Hematopoietic multipotent progenitor cell treated with erythropoietin and hydrocortisone succinate and interleukin-3 and kit ligand, for 8 days (in vitro differentiated cells): Measurements from ENCODE around the gene TMC7.
A peak's percentile ranks its signal among the peaks of the same experiment; 100 is the strongest.
"Not testable (repeated sequence)": the region's sequence is repeated elsewhere in the genome, so short reads cannot be mapped to it uniquely, and the experiment has no call there.

Experiments
- DNase-seq: peaks from one replicate; pipeline ENCODE4 v3.0.0-alpha.2; 2015

Gene TMC7

DNA sequence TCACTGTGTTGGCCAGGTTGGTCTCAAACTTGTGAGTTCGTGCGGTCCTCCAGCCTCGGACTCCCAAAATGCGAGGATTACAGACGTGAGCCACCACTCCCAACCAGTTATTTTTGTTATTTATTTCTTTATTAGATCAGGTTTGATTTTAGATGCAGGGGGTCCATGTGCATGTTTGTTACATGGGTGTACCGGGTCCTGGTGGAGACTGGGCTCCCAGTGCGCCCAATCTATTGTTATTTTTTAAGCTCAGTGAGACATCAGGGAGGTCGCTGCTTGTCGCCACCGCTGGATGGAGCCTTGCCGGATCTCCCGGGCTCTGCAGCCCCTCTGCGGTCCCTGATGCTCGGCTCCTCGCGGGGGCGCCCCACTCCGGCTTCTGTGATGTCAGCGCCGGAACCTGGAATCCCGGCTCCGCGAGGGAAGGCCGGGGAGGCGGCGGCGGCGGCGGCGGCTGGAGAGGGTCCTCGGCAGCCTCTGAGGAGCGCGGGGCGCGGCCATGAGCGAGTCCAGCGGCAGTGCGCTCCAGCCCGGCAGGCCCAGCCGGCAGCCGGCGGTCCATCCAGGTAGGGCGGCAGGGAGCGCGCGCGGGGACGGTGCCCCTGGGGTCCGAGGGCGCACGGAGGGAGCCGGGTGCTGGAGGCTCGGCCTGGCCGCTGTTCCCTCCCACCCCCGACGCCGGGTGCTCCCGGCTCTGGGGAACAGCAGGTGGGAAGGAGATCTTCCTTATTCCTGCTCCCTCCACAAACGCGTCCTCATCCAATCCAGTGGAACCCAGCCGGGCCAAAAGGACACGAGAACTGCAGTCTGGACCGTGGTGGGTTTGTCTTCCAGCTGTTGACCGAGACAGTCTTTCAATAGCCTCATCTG is at the start of gene TMC7:
TSS of gene TMC7 (plus strand) at position 370 of the 870 bp plus-strand sequence. CDS start at position 500, 130 bp downstream.
- DNase-seq = peak; percentile 59

DNA sequence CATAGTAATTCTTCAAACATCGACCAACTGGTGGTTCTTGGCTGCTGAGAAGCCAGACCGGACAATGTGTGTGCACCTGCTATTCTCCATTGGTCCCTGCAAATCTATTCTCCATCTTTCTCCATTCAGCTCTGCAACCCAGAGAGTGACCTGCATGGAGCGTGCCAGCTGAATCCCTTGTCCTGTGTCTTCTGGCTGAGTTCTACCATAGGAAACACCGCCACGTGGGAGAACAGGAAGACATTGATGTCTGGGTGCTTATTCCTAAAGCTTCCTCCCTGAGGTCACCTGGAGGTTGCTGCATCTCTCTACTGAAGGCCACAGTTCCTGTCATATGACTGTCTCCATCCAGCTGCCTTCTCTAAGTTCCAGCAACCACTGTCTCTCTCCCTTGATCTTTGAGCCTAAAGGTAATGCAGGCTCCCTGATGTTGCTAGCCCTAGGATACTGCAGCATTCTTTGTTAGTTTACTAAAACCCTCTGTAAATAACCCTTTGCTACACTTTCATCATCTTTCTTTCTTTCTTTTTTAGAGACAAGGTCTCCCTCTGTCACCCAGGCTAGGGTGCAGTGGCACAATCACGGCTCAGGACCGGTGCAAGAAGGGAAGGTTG is 46.9 kb upstream of the TMC7 start:
- no peak for DNase-seq

DNA sequence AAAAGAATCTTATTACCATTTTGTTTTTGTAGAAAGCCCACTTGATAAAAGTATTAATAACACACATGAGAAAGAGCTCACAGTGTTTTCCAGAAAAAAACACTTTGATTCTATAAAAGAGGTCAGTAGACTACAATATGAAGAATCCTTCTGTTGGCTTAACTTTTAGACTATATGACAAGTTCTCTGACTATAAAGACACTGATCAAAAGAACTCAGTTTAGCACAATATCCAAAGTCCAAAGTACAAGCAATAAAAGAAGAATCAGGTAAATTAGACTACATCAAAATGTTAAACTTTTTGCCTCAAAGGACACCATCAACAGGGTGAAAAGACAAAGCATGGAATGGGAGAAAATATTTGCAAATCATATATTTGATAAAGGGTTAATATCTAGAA is 46.3 kb upstream of the TMC7 start:
- DNase-seq = no peak

DNA sequence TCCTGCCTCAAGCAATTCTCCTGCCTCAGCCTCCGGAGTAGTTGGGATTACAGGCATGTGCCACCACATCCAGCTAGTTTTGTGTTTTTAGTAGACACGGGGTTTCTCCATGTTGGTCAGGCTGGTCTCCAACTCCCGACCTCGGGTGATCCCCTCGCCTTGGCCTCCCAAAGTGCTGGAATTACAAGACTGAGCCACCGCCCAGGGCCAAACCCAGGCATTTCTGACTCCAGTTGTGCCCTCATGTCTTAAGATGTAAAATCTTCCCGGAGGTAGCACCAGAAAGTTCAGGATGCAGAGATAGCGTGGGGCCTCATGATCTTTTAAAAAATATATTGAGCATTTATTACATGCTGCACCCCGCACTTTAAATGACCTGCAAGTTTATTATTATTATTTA is 44.7 kb upstream of the TMC7 start:
- DNase-seq = no peak

GRCh38 chr16:18941471-18941870 is 42.3 kb upstream of the TMC7 start:
- no peak for DNase-seq

- DNase-seq = no peak
Measured at GRCh38 chr16:18942061-18942460, 41.7 kb upstream of the TMC7 start.

DNA sequence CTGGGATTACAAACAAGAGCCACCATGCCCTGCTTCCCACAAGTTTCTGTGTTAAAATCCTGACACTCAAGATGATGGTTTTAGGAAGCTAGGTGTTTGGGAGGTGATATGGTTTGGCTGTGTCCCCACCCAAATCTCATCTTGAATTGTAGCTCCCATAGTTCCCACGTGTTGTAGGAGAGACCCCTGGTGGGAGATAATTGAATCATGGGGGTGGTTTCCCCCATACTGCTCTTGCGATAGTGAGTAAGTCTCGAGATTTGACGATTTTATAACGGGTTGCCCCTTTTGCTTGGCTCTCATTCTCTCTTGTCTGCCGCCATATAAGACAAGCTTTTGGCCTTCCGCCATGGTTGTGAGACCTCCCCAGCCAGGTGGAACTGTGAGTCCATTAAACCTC is 40.3 kb upstream of the TMC7 start:
- DNase-seq = no peak

DNA sequence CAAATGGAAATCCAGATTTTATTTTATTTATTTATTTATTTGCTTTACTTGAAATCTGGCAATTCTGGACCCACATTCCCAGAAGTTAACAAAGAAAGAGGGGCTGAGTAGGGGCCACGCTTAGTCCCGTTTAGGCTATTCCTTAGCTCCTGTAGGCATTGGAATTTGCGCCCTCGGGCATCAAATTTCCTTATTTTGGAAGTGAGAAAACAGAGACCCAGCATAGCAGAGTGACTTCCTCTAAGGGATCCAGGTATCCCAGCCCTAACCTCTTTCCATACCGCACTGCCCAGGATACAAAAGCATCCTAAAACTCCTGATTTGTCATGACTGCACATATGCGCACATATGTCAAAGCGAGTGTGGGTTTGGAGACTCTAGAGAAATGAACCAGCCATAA is 38.5 kb upstream of the TMC7 start:
- no peak for DNase-seq

- no peak for DNase-seq
Measured at GRCh38 chr16:18948372-18949020, 35.2 kb upstream of the TMC7 start.

DNA sequence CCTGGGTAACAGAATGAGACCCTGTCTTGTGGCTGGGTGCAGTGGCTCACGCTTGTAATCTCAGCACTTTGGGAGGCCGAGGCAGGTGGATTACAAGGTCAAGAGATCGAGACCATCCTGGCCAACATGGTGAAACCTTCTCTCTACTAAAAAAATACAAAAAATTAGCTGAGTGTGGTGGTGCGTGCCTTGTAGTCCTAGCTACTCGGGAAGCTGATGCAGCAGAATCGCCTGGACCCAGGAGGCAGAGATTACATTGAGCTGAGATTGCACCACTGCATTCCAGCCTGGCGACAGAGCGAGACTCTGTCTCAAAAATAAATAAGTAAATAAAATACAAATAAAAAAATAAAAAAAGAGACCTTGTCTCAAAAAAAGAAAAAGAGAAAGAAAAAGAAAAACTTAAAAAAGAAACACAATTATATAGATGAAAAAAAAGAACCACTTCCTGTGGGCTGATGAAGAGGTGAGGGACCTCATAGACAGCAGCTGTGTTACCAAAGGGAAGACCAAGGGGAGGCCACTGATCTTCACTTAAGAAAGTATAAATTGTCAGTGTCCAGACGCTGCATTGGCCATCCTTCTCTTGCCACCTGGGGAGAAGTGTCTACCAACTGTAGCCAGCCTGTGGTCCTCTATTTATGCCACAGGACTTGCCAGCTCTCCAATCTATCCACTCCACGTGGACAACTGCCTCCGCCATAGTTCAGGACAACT is 33.1 kb upstream of the TMC7 start:
- no peak for DNase-seq

DNA sequence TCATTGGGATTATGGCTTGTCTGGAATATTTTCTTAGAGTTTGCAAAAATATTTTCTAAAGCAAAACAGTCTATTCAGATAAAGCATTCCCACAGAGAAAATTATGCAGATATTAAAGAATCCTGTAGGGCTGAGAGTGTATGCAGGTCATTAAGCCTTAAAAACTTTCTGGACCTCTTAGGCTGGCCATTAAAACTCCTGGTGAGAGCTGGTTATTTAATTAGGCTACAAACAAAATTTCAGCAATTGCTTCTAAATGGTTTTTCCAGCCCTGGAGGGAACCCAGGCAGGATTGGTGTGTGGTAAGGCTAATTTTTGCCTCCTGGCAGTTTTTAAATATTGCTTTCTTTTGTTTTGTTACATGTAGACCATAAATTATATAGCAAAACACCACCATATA is 30.2 kb upstream of the TMC7 start:
- DNase-seq = no peak

GRCh38 chr16:18955874-18956580 is 27.7 kb upstream of the TMC7 start:
- peak; percentile 43 for DNase-seq

DNA sequence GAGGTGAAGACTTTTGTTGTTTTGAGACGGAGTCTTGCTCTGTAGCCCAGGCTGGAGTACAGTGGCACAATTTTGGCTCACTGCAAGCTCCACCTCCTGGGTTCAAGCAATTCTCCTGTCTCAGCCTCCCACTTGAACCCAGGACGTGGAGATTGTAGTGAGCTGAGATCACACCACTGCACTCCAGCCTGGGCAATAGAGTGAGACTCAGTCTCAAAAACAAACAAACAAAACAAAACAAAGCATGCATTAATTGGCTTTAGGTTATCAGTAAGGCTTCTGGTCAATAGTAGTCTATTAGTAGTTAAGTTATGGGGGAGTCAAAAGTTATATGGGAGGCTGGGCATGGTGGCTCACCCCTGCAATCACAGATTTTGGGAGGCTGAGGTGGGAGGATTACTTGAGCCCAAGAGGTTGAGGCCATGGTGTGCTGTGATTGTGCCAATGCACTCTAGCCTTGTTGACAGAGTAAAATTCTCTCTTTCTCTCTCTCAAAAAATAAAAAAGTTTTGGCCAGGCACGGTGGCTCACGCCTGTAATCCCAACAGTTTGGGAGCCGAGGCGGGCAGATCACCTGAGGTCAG is 27.0 kb upstream of the TMC7 start:
- DNase-seq = not testable (repeated sequence)

- DNase-seq = no peak
Measured at GRCh38 chr16:18958621-18959029, 25.1 kb upstream of the TMC7 start.

DNA sequence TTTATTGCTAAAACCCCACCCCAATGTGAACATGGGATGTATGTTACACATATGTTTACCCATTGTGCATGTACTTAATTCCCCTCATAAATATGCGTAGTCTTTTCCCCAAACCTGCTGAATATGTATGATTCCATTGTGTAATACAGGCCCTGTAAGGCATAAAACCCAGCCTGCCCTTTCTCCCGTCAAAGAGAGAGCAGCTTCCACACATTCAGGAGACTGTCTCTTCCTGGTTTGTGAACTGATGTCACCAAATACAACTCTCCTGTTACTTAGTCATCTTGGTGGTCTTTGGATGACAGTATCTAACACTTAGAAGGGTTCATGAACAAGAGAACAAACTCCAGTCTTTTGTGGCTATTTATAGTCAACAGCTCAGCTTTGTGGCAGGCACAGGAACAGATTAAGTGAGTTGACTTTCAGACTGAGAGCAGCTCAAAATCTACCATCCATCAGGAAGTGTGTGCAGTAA is 24.7 kb upstream of the TMC7 start:
- DNase-seq = no peak

- DNase-seq = no peak
Measured at GRCh38 chr16:18965555-18965954, 18.2 kb upstream of the TMC7 start.

DNA sequence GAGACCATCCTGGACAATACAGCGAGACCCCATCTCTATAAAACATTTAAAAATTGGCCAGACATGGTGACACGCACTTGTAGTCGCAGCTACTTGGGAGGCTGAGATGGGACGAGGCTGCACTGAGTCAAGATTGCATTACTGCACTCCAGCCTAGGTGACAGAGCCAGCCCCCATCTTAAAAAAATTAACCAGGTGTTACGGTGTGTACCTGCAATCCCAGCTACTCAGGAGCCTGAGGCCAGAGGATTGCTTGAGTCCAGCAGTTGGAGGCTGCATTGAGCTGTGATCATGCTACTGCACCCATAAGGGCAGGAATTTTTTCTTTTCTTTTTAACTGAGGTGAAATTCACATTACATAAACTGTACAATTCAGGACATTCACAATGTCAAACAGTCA is 16.9 kb upstream of the TMC7 start:
- DNase-seq = no peak

GRCh38 chr16:18969050-18969854 is 14.5 kb upstream of the TMC7 start:
- peak; percentile 80 for DNase-seq

DNA sequence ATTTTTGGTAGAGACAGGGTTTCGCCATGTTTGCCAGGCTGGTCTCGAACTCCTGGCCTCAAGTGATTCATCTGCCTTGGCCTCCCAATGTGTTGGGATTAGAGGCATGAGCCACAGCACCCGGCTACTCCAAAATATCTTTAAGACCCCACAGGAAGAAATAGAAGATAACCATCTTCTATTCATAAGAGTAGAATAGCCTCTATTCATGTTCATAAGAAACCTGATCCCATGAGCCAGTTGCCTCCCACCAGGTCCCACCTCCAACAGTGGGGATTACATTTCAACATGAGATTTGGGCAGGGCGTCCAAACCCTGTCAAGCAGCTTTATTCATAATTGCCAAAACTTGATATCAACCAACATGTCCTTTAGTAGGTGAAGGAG is 13.9 kb upstream of the TMC7 start:
- DNase-seq = no peak

DNA sequence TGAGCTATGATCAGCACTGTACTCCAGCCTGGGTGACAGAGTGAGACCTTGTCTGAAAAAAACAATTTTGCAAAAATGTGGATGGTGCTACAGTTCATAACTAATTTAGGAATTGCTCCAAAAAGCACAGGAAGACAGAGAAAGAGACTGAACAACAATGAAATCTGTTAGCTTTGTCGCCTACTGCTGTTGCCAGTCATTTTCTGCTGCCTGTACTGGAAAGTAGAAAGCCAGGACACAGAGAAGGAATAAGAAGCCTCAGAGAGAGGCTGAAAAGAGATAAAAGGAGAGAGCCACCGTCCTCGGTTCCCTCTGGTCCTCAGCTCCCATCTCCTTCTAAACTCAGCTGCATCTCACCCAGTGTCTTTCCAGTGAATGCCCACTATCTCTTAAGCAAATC is 8.6 kb upstream of the TMC7 start:
- no peak for DNase-seq

GRCh38 chr16:18979936-18980335 is 3.8 kb upstream of the TMC7 start:
- no peak for DNase-seq
